ENCODE data around the gene LTBP1.

- TF ChIP-seq CTCF (IDR thresholded peaks at IDR 0.05) (no peak), POLR2A (IDR thresholded peaks at IDR 0.05) (no peak), POLR2AphosphoS5 (IDR thresholded peaks at IDR 0.05; ENCODE audit: insufficient read depth in 1 of 2, low read depth in 1 of 2) (no peak)
These were observed 78.0 kb downstream of the LTBP1 start for GRCh38 chr2:33024758-33025157.

Data from vagina (tissue), 2 donors.